ENCODE measurements around the gene AKR1C1.
"Not testable (repeated sequence)": the region's sequence is repeated elsewhere in the genome, so short reads cannot be mapped to it uniquely, and the experiment has no call there.

The AKR1C1 gene

DNA sequence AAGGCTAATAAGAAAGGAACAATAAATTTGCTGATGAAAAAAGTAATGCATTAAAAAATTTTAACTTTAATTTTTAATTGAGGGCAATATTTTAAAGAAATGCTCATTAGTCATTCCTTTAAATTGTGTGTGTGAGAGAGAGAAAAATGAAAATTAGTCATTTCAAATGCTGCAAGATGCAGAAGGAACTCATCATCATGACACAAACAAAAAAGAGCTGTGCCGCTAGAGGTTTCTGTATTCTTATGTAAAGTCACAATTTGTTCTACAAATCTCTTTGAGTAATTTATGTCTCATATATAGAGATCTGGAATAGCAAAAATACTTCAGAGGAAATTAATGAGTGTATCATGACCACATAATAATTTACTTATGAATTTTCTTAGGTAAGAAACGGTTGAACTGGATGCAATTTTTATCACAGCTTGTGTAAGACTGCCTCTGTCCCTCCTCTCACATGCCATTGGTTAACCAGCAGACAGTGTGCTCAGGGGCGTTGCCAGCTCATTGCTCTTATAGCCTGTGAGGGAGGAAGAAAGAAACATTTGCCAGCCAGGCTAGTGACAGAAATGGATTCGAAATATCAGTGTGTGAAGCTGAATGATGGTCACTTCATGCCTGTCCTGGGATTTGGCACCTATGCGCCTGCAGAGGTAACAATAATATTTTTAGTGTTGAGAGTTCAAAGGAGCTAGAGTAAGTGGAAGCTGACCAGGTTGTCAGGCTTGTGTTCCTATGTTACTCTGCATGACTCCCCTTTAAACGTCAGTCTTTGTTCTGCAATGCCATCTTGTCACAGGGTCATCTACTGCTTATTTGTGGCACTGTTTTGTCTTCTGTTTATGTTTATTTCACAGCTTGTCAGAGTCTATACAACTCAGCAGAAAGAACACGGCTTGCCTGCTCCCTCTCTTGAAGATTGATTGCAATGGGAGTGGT is at the start of gene AKR1C1:
Gene AKR1C1 (plus strand): TSS at position 540 of the 939 bp plus-strand sequence. CDS start 30 bp downstream, at position 570.
- peak; percentile 57 for FAIRE-seq

DNA sequence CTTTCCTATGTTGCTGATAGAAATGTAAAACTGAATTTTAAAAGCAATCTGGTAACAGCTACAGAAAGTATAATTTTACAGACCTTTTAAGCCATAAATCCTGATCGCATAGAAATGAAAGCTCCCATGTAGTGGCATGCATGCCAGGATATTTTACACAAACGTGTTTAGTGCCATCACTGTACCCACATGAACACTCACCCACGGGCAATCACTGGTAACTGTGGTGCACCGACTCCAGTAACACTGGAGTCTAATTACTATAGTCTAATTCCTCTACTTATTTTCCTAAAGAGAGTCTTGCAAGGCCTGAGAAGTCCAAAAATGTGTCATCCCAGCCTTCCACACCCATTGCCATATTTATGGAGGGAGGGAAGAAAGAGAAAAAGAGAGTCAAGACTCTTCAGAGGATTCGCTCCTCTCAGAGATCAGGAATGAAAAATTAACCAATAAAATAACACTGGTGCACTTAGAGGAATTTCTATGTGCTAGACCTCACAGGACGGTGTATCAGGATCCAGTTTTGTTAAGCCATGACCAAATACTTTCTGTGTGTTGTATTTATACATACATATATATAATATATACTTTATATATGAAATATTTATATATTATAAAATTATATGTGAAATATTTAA is 48.9 kb upstream of the AKR1C1 start:
- DNase-seq (ENCODE audit: low spot score) (no peak), FAIRE-seq (no peak)

More for the DNA sequence above, at the start of gene AKR1C1:
- not testable (repeated sequence) for DNase-seq (ENCODE audit: low spot score)

DNA sequence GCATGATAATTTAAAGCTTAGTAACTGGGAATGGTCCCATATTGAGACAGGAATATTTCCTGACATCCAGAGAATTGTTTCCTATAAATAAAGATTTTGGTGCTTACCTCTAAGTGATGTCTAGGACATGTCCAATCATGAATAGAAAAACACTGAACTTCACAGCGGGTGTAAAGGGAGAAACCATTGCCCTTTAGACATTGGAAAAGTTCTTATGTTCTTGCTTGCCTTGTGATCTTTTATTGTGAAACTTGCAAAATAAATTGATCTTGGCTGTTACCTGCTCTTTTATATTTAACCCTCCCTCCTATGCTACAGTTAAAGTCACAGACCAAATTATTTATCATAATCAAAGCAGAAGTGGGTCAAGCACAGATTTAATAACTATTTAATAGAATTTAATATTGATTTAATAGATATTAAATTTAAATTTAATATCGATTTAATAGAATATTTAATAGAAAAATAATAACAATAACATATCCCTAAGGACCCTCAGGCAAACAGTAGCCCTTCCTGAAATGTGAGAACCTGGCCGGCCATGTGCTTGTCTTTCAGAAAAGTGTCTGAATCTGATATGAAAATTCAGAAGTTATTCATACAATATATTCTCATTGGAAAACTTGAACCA is 47.0 kb upstream of the AKR1C1 start:
- no peak for FAIRE-seq

DNA sequence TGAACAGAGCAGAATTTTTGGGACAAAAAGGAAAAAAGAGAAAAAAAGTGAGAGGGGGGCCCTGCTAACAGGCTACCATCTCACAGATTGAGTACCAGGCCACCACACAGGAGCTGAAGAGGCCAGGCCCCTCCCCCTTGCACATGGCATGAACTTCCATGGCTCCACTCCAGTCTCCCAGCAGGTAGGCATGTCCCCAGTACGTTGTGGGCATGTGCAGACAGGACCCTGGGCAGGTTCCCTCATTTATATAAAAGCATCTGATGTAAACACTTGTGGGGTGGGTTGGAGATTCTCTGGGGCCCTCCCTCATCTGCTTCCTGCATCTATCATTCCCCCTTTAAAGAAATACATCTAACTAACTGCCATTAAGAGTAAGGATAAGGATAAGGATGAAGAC is 45.0 kb upstream of the AKR1C1 start:
- FAIRE-seq (no peak), DNase-seq (ENCODE audit: low spot score) (no peak)

More for the DNA sequence above, 47.0 kb upstream of the AKR1C1 start:
- no peak for DNase-seq (ENCODE audit: low spot score)

DNA sequence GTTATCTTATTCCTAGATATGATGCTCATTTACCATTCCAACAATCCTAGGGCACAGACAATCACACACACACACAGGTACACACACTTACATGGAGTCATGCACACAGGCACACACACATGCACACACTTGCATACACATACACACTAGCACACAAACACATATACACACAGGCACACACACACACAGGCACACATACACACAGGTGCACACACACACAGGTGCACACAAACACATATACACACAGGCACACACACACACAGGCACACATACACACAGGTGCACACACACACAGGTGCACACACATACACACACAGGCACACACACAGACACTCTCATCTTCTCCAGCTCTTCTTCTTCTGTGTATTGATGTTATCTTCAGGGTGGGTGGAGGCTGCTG is 38.7 kb upstream of the AKR1C1 start:
- FAIRE-seq; DNase-seq (ENCODE audit: low spot score): not testable (repeated sequence)

DNA sequence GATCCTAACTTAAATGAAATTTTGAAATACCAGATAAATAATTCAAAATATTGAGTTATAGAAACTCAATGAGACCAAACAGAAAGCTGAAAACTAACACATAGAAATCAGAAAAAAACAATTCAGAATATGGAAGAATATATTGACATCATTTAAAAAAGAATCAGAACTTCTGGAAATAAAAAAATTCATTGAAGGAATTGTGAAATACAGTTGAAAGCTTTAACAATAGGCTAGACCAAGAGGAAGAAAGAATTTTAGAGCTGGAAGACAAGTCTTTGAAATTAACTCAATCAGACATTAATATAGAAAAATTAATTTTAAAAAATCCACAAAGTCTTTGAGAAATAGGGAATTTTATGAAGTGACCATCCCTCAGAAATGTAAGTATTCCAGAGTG is 36.8 kb upstream of the AKR1C1 start:
- DNase-seq (ENCODE audit: low spot score) (no peak), FAIRE-seq (no peak)

DNA sequence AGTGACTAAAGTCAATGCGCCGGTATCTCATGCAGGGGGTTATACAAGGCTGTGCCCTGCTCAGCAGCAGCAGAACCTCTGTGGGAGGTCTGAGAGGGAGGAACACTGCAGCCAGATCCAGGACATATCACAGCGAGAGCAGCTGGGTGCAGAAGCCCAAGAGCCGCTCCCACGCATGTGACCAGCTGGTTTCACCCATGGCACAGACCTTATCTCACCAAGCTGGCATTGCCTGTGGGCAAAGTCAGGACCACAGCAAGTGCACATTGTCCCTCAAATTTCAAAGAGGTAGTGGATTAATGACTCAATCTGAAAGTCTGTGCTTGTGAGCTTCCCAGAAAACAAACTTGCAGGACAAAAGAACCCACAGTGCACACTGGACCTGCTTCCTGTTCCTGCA is 31.6 kb upstream of the AKR1C1 start:
- FAIRE-seq (no peak), DNase-seq (ENCODE audit: low spot score) (no peak)

DNA sequence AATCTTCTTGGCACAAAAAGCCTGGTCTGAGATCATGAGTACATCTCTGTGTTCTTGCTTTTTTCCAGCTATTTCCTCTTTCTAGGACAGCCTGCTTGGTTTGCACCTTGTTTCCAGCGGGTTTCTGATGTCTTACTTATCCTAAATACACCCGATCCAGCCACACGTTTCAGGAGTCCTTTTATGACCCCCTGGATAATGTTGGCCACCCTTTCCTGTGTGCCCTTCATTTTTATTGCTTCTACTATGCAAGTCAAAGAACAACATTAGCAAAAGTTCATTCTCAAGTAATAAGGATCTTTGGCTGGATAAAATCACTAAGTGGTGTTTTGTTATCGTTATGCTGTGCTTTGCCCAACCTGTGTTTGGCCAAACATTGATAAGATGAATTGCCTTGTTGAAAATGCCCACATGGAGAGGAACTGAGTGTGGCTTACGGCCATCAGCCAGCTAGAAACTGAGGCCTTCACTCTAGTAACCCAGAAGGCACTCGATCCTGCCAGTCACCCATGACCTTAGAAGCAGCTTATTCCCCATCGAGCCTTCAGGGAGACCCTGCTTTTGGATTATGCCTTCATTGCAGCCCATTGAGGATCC is 28.7 kb upstream of the AKR1C1 start:
- FAIRE-seq = no peak
- no peak for DNase-seq (ENCODE audit: low spot score)

DNA sequence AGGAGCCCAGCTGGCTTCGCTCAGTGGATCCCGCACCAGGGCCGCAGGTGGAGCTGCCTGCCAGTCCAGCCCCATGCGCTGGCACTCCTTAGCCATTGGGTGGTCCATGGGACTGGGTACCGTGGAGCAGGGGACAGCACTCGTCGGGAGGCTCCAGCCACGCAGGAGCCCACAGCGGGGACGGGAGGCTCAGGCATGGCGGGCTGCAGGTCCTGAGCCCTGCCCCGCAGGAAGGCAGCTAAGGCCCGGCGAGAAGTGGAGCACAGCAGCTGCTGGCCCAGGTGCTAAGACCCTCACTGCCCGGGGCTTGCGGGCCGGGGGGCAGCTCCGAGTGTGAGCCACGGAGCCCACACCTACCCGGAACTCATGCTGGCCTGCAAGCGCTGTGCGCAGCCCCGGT is 25.9 kb upstream of the AKR1C1 start:
- FAIRE-seq = no peak
- no peak for DNase-seq (ENCODE audit: low spot score)

DNA sequence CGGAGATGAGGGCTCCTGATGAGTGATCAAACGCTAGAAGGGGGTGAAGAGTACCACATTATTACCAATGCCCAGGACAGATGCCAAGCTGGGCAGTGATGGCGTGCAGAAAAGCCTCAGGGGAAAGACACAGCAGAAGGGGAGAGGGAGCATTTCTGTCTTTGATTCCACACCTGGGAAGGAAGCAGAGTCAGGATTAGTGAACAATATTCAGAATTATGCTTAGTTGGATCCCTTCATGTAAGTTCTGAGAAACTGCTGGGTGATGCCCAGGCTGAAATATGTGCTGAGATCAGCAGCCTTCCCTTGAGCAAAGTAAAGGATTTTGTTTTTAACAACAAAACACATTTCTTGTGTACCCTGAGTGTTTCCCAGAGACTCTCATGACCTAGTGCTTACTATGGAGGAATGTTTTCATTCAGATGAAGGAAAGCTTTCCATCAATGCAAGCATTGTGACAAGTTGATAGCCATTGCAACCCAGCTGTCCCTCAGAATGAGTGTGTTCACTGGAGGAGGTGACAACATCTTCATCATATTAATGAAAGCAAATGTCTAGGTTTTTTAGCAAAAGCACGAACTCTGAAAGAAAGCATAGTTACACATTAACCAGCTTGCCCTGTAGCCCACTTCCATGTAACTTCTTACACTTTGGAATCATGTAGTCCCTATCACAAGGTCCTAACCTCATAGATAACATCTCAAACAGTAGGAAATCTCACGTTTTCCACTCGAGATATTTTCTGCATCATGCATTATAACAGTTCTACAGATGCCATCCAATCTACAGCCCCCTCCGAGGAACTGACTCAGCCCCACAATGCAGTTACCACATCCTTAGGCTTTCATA is 23.8 kb upstream of the AKR1C1 start:
- DNase-seq (ENCODE audit: low spot score) = peak; percentile 27
- no peak for FAIRE-seq

DNA sequence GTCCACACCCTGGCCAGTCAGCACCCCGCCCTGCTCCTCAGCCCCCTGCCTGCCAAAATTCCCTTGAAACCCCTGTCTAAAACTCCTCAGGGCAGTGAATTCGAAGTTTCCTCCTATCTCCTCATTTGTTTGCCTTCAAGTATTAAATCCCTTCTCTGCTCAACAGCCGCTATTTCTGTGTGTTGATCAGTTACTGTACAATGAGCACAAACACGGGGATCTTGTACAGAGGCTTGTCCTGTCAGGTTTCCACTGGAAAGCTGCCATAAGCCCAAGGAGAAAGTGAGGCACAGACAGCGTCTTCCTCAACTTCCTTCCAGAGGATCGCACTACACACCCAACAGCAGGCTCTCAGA is 23.2 kb upstream of the AKR1C1 start:
- DNase-seq (ENCODE audit: low spot score); FAIRE-seq: not testable (repeated sequence)

DNA sequence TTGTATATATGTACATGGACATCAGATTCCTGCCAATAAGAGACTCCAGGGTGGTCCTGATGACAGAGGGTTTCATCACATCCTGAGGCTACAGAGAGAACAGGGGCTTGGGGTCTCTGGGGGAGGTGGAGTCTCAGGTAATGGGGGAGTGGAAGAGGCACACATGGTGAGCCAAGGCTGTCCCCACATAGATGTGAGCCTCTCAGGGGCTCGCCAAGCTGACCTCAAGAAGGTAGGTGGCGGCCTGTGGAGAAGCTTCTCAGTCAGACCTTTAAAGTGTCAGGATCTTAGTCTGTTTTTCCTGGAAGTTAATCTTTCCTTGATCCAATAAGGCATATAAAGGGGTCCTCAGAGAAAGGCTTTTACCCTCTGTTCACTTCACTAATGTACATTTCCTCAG is 22.3 kb upstream of the AKR1C1 start:
- DNase-seq (ENCODE audit: low spot score); FAIRE-seq: not testable (repeated sequence)

DNA sequence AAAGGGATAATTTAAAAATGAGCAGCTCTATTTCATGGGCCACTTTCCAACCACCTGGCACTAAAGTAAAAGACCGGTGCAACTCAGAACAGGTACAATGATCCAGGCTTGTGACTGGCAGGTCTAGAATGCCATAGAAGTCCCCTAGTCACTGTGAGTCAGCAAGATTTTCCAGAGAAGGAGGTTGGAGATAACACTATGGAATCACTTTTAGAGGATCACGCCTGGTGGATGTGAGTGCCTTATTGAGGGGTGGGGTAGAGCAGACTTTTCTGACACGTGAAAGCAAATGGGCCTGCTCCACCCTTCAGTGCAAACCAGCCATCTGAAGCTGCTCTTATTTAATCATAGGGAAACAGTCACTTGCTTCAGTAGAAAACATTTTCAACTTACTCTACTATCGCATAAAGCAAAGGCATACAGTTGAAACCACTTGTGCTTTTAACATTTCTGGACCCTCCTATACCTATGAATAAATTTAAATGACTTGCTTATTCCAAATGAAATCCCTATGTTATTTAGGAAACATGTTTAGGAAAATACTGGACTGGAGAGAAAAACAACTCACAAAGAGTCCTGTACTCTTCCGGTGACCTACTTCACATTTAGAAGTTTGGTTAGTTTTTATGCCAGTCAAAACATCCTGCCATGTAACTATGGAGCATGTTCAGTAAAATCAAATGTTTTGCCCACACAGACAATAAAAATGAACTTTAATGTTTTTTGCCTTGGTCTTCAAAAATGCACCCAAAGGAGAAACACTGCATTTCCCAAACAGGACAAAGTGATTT is 21.5 kb upstream of the AKR1C1 start:
- FAIRE-seq = no peak

DNA sequence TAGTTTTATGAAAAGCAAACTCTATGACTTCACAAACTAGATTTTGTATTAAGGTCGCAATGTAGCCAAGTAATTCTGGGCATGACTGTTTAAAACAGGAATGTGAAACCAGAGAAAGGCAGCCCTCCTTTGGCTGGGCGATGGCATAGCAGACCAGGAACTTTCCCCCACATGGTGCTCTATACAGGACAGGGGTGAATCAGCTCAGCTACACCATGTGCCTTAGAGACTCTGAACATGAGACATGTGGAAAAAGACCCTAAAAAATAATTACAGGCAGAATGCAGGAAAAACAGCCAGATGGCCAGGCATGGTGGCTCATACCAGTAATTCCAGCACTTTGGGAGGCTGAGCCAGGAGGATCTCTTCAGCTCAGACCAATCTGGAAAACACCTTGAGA is 20.3 kb upstream of the AKR1C1 start:
- DNase-seq (ENCODE audit: low spot score) (peak; percentile 21), FAIRE-seq (peak; percentile 79)

More for the DNA sequence above, 21.5 kb upstream of the AKR1C1 start:
- DNase-seq (ENCODE audit: low spot score) = peak; percentile 44

DNA sequence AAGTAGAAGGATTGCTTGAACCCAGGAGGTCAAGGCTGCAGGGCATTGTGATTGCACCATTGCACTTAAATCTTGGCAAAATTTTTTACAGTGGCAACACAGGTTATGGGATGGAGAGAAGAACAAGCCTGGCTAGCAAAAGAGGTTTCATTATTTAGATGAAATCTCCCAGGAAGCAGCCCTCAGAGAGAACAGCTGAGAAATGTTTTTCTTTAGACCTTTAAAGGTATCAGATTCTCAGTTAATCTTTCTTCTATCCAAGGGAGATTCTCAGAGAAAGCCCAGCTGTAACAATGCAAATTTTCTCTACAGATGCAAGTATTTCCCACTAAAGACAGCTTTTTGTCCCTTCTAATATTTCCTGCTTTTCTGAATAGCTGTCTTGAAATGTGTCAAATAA is 19.8 kb upstream of the AKR1C1 start:
- DNase-seq (ENCODE audit: low spot score); FAIRE-seq: not testable (repeated sequence)

DNA sequence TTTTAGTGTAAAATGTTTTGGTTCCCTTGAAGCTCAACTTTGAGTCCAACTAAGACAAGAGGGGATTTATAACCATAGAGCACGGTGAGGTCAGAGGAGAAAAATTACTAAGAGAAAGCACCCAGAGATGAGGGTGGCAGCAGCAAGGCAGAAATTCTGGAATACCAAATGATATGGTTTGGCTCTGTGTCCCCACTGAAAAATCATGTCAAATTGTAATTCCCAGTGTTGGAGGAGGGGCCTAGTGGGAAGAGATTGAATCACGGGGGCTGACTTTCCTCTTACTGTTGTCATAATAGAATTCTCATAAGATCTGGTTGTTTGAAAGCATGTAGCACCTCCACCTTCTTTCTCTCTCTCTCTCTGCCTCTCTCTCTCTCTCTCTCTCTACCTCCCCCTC is 19.4 kb upstream of the AKR1C1 start:
- DNase-seq (ENCODE audit: low spot score) = no peak
- no peak for FAIRE-seq

DNA sequence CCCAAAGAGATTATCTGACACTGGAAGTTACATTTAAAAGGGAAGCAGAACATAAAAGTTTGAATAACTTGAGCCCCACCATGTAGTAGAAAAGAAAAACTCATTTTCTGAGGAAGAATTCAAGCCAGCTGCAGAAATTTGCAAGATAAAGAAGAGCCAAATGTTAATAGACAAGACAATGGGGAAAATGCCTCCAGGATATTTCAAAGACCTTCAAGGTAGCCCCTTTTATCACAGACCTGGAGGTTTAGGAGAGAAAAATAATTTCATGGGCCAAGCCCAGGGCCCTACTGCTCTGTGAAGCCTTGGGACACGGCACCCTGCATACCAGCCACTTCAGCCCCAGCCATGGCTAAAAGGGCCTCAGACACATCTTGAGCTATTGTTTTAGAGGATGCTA is 18.4 kb upstream of the AKR1C1 start:
- FAIRE-seq (no peak), DNase-seq (ENCODE audit: low spot score) (no peak)

DNA sequence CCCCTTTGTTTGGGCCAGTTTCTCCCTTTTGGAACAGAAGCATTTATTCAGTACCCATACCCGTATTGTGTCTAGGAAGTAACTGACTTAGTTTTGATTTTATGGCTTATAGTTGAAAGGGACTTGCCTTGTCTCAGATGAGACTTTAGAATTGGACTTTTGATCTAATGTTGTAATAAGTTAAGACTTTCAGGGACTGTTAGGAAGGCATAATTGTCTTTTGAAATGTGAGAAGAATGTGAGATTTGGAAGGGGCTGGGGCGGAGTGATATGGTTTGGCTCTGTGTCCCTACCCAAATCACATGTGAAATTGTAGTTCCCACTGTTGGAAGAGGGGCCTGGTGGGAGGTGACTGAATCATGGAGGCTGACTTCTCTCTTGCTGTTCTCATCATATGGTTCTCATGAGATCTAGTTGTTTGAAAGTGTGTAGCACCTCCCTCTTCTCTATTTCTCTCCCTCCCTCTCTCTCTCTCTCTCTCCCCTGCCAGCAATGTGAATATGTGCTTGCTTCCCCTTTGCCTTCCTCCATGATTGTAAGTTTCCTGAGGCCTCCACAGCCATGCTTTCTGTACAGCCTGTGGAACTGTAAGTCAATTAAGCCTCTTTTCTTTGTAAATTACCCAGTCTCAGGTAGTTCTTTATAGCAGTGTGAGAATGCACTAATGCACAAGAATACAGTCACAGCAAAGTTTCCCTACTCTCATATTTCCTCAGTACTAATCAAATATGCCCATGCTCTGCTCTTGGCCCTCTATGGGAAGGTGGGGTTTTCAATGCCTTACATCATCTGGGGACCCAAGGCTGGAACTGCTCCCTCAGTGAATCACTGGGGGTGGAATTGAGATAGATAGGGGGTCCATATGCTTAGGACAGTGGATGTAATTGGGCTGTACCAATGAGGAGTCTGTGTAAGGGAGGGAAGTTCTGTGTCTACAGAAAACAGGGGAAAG is 17.2 kb upstream of the AKR1C1 start:
- FAIRE-seq (no peak), DNase-seq (ENCODE audit: low spot score) (no peak)

Measured in RCC 7860 (cell line).